Activated CD8-positive, alpha-beta memory T cell treated with anti-CD3 and anti-CD28 coated beads, Interleukin-2, amount 50 U/mL, for 24 hours (primary cell): ENCODE measurements around the gene GANC.
"Not testable (repeated sequence)": the region's sequence is repeated elsewhere in the genome, so short reads cannot be mapped to it uniquely, and the experiment has no call there.

Source experiments
- DNase-seq: peaks from one replicate; pipeline ENCODE4 v3.0.0-alpha.2; 2020; ENCODE audit errors: extremely low read depth

The GANC gene

DNA sequence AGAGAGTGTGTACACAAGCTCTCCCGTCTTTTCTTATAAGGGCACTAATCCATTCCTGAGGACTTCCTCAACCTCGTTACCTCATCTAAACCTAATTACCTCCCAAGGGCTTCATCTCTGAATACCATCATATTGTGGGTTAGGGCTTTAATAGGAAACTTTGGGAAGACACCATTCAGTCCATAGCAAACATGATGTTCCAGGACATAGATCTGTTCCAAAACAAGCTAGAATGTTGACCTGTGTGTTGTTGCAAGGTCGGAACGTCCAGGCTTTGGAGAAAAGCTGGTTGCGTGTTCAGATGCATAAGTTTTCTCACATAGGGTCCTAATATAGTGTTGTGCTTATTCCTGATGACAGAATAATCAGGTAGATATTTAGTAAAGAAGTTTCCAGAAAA, 9.9 kb downstream of the GANC start:
- no peak for DNase-seq

DNA sequence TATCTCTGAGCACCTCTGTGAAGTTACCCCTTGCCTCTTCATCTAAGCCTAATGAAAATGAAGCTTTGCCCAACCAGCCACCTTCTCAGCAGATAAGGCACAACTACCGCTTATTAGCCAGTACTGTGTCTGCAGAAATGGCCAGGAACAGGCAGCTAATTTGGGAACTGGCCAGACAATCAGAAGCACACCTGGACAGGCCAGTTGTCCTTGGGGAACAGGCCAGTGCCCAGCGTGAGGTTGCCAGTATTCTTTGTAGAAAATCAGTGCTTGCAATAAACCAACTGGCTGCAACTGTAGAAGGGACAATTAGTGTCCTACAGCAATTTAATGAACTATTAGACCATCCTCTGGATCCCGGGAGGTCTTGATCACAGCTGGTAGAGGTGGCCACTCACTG, 10.7 kb downstream of the GANC start:
- no peak for DNase-seq

DNA sequence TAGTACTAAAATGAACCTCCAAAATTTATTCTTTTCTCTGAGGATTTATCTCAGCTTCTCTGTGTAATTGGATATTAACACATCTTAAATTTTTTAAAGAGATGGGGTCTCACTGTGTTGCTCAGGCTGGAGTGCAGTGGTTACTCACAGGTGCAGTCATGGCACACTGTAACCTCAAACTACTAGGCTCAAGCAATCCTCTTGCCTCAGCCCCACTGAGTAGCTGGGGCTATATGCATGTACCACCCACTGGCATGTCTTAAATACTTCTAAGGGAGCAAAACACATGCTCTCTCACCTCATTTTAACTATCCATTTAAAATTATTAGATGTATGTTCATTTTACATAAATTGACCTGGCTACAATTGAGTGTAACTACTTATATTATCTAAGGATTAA, 11.6 kb downstream of the GANC start:
- DNase-seq: no peak

GRCh38 chr15:42285034-42285433, 12.0 kb downstream of the GANC start:
- no peak for DNase-seq

DNA sequence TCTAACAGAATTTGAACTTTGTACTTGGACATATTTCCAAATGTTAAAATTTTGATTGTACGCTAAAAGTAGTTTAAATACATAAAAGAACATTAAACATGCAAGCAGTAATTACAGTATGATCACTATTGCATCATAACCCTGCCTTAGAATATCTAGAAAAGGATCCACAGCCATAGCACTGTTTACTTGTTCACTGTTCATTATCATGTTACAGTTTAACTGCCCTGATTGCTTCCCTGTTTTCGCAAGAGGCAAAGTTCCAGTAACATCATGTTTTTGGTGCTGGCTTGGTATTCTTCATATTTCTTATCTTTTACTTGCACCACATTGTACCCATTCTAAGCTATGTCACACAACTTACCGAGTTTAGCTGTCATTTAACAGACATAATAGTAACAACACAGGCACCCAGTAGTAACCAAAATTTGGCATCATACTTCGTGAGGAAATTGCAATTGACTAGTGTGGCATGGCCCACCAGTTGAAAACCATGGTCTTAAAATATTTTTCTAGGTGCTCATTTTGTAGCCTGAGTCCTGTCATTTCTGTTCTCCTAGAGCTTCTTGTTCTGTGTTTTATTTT, 13.5 kb downstream of the GANC start:
- no peak for DNase-seq

DNA sequence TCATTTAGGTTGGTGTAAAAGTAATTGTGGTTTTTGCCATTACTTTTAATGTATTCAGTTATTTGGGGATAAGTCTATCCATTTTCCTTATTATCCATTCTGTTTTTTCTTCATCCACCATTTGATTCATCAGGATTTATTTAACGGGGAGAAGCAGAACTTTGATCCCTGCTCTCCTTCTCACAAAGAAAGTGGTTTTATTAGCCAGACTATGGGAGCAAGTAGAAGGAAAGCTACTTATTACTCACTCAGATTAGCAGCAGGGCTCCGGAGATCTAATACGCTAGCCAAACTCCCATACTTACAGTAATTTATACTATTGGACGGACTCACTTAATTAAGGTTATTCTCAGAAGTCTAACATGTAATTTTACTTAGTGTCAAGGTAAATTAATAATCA, 14.9 kb downstream of the GANC start:
- DNase-seq: no peak

DNA sequence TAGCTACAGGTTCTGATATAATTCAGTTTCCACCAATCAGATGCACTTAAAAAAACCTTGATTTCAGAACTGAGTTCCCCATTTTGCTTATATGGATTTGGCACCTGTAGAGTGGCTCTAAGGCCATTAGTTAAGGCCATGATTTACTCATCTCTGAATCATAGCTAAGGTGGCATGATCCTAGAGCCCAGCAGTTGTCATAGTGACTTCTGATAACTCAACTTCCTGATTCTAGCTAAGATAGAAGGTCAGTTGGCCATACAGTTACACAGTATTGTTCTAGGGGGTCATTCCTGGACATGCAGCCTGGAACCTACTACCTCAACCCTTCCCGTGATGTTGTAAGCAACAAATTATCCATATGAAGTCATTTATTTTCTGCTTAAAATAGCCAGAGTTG, 16.2 kb downstream of the GANC start:
- no peak for DNase-seq

- not testable (repeated sequence) for DNase-seq
Observed at GRCh38 chr15:42301004-42301403, 28.0 kb downstream of the GANC start.

GRCh38 chr15:42306681-42307080, 33.7 kb downstream of the GANC start:
- no peak for DNase-seq

GRCh38 chr15:42313463-42313862, 40.5 kb downstream of the GANC start:
- no peak for DNase-seq

DNA sequence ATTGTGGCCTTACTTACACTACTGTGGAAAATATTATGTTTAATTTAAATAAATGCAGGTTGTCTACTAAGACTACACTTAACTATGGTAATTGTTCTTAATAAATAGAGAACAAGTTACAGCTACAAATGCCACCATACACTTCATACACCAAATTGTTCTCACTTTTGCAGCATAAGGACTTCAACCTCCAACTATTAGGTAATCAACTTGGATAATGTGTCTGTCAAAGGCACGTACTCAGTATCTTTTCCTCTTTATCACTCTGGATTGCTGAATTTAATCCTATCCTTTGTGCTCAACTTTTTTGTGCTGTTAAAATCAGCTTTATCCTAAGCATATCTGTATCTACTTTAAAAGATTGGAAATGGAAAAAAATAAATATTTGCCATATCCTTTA, 41.8 kb downstream of the GANC start:
- no peak for DNase-seq

DNA sequence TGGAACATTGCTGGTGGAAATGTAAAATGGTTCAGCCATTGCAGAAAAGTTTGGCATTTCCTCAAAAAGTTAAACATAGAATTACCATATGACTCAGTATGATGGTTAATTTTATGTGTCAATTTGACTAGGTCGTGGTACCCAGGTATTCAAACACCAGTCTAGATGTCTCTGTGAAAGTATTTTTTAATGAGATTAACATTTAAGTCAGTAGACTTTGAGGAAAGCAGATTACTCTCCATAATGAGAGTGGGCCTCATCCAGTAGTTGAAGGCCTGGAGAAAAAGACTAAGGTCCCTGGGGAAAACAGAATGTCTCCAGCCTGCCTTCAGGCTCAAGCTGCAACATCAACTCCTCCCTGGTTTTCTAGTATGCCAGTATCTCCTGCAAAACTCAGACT, 42.5 kb downstream of the GANC start:
- no peak for DNase-seq

GRCh38 chr15:42316282-42316805, 43.3 kb downstream of the GANC start:
- not testable (repeated sequence) for DNase-seq

DNA sequence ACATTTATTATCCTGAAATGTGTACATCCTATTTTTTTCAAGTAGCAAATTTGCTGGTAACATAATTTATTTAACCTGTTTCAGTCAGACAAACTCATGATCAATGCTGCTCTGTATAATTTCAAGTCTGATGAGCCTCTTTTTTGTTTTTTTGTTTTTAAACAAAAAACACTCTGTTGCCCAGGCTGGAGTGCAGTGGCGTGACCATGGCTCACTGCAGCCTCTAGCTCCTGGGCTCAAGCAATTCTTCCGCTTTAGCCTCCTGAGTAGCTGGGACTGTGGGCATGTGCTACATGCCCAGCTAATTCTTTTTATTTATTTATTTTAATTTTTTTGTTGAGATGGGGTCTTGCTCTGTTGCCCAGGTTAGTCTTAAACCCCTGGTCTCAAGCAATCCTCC, 46.2 kb downstream of the GANC start:
- DNase-seq: no peak

GRCh38 chr15:42324308-42324707, 51.3 kb downstream of the GANC start:
- no peak for DNase-seq

- no peak for DNase-seq
Observed at GRCh38 chr15:42329161-42329560, 56.2 kb downstream of the GANC start.

- no peak for DNase-seq
Observed at GRCh38 chr15:42329992-42330391, 57.0 kb downstream of the GANC start.

DNA sequence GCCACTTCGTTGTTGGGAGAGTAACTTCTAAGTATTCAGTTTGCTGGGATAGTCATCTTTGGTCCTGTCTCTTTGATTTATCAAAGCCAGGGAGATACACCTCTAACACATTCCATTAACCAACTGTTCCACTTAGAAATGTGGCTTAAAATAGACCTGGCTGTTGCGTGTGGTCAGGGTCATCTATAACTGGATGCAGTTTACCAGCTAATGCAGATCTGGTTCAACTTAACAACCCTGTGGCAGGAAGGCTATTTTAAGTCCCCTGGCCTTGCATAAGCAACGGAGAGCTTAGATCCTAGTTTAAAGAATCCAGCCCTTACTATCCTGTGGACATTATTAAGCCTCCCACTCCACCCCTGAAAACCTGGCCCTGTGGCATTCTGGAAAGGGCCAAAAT, 58.2 kb downstream of the GANC start:
- DNase-seq: no peak

GRCh38 chr15:42332331-42332730, 59.3 kb downstream of the GANC start:
- no peak for DNase-seq

DNA sequence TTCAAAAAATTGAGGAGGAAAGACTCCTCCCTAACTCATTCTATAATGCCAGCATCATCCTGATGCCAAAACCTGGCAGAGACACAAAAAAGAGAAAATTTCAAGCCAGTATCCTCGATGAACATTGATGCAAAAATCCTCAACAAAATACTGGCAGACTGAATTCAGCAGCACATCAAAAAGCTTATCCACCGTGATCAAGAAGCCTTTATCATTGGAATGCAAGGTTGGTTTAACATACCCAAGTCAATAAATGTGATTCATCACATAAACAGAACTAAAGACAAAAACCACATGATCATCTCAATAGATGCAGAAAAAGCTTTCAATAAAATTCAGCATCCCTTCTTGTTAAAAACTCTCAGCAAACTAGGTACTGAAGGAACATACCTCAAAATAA, 62.1 kb downstream of the GANC start:
- no peak for DNase-seq

DNA sequence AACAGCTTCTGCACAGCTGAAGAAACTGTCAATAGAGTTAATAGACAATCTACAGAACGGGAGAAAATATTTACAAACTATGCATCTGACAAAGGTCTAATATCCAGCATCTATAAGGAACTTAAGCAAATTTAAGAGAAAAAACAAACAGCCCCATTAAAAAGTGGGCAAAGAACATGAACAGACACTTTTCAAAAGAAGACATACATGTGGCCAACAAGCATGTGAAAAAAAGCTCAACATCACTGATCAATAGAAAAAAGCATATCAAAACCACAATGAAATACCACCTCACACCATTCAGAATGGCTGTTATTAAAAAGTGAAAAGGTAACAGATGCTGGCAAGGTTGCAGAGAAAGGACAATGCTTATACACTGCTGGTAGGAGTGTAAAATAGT, 63.6 kb downstream of the GANC start:
- not testable (repeated sequence) for DNase-seq

DNA sequence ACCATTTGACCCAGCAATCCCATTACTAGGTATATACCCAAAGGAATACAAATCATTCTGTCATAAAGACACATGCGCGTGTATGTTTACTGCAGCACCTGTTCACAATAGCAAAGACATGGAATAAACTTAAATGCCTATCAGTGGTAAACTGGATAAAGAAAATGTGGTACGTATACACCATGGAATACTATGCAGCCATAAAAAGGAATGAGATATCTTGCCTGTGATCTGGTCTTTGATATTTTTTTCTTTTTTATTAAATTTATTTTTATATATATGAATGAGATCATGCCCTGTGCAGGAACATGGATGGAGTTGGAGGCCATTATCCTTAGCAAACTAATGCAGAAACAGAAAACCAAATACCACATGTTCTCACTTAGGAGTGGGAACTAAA, 64.1 kb downstream of the GANC start:
- not testable (repeated sequence) for DNase-seq

DNA sequence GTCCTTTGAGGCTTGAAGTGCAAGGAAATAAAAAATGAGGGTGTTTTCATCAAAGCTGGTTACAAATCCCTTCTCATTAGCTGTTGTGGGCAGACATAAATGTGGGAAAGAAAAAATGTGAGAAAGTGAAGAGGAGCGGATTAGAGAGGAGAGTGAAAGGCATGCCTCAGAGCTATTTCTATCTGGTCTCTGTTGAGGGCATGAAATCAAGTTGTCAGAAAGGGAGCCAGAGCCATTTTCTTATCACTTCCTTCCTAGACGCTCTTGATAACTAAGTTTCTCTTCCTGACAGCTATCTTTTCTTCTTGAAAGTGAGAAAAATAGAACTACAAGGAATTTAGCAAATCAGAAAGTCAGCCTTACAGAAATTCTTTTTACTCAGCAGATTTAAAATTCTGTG, 65.5 kb downstream of the GANC start:
- no peak for DNase-seq

DNA sequence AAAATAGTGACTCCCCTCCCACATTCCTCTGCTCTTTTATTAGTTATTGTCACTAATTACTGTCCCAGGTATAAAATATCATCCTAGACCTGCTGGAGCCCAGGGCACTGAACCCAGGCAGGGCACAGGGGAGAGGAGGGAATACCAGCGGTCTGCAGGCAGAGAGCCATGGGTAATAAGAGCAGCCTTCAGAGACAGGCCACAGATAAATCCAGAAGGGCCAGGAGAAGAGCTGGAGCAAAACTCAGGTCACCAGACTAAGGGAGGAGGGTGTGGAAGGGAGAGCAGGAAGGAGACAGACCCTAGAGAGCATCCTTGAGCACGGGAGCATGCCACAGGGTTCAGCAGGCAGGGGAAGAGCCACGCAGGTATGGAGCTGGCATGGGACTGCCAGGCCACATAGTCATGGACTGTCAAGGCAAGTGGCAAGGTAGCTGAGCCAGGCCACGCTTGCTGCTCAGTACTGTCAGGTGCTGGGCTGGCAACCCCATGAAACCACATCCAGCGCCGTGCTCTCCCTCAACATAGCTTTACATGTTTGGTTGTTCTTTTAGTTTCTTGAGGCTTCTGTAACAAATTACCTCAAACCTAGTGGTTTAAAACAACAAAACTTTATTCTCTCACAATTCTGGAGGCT, 70.7 kb downstream of the GANC start:
- DNase-seq: no peak
